Panc1 (cell line): Measurements from ENCODE around the gene KNSTRN. TPM values are rescaled to one million over a fixed set of nuclear protein-coding genes. Genes with fewer than 3 reads are reported as not detected.

Experiments
- ATAC-seq: fragments of 200-7000 bp; cut with Tn5 transposase; 2 replicates; pipeline ENCODE4 v1.9.1; 2020; ENCODE audit warnings: mild to moderate bottlenecking, moderate library complexity
- Bru-seq: library from RNA; stranded (reverse); fragments of 400-500 nt; gene quantifications from one replicate; lab custom pipeline; 2021; lab: Mats Ljungman, UMichigan
- BruChase-seq, 2 experiments: library from RNA; stranded (reverse); fragments of 400-500 nt; gene quantifications; one replicate each; lab custom pipeline; 2021; lab: Mats Ljungman, UMichigan
- BruUV-seq: library from RNA; stranded (reverse); fragments of 400-500 nt; replicated peaks from 2 replicates; lab custom pipeline; 2021; lab: Mats Ljungman, UMichigan
- CTCF ChIA-PET: fragments of 300-600 bp; sonication (Branson Sonifier 250); formaldehyde crosslinking; loops from one replicate; lab custom pipeline; 2022; ENCODE audit warnings: antibody characterized with exemption; lab: Charles Lee
- POLR2A ChIA-PET: fragments of 300-600 bp; sonication (Branson Sonifier 250); formaldehyde crosslinking; loops from one replicate; lab custom pipeline; 2022; ENCODE audit warnings: antibody characterized with exemption; lab: Charles Lee
- DNase-seq: peaks from one replicate; pipeline ENCODE4 v3.0.0-alpha.2; 2010; ENCODE audit warnings: low read depth, low spot score
- H3K27ac ChIP-seq: 2 replicates; pipeline ENCODE4 v1.5.1; 2011; ENCODE audit warnings: mild to moderate bottlenecking, low read length, inconsistent platforms
- H3K27me3 ChIP-seq: fragments of 200-500 bp; sonication (Bioruptor generic); 2 replicates; pipeline ENCODE4 v1.6.0; 2014; ENCODE audit warnings: low read length, inconsistent platforms; ENCODE audit not compliant: control insufficient read depth, insufficient read depth
- H3K36me3 ChIP-seq: fragments of 200-500 bp; sonication (Bioruptor generic); 2 replicates; pipeline ENCODE4 v1.5.1; 2014; ENCODE audit warnings: inconsistent platforms, mild to moderate bottlenecking, low read length, moderate library complexity; ENCODE audit not compliant: control insufficient read depth, insufficient read depth
- H3K4me1 ChIP-seq: 2 replicates; pipeline ENCODE4 v1.5.1; 2011; ENCODE audit warnings: inconsistent platforms, mild to moderate bottlenecking, low read length, moderate library complexity; ENCODE audit not compliant: control insufficient read depth, insufficient read depth
- H3K4me3 ChIP-seq, 2 experiments: 2 replicates each; pipeline ENCODE4 v1.5.1; 2011 to 2012; ENCODE audit warnings: low read depth in 2 of 2, low read length in 2 of 2, mild to moderate bottlenecking in 2 of 2, inconsistent platforms in 1 of 2, moderate library complexity in 1 of 2
- H3K9me3 ChIP-seq: fragments of 200-500 bp; sonication (Bioruptor generic); 2 replicates; pipeline ENCODE4 v1.5.1; 2014; ENCODE audit warnings: low read depth, mild to moderate bottlenecking, inconsistent platforms, low read length, moderate library complexity; ENCODE audit not compliant: control insufficient read depth, insufficient read depth
- POLR2AphosphoS5 ChIP-seq: IDR thresholded peaks from 2 replicates; pipeline ENCODE4 v1.6.1; 2012; ENCODE audit warnings: mild to moderate bottlenecking, low read depth, low read length, moderate library complexity
- SIN3A ChIP-seq: IDR thresholded peaks from 2 replicates; pipeline ENCODE4 v1.6.1; 2012; ENCODE audit warnings: low read depth, mild to moderate bottlenecking, low read length, moderate library complexity, borderline replicate concordance; ENCODE audit not compliant: insufficient read depth
- TCF7L2 ChIP-seq: IDR thresholded peaks from 2 replicates; pipeline ENCODE4 v1.6.1; 2011; ENCODE audit warnings: mild to moderate bottlenecking, low read depth, low read length, inconsistent platforms
- in situ Hi-C: cut with HindIII; loops from 2 replicates; pipeline ENCODE4 v1.10.0; 2016; ENCODE audit warnings: low sequenced_read_pairs, low pct_unique_long_range_greater_than_20kb
- intact Hi-C: fragments of 100-400 bp; cut with micrococcal nuclease; formaldehyde crosslinking; loops from one replicate; pipeline ENCODE4 v1.10.0; 2022; ENCODE audit not compliant: unreplicated experiment
- long read RNA-seq: library from polyadenylated mRNA; unstranded; transcript quantifications from one replicate; pipeline ENCODE4 v2.0.0, GENCODE V29; 2021; ENCODE audit not compliant: unreplicated experiment
- polyA plus RNA-seq: library from polyadenylated mRNA; unstranded; fragments of >200 nt; gene quantifications from one replicate; pipeline ENCODE4 v1.2.1, GENCODE V29; 2012; ENCODE audit warnings: missing spikeins; ENCODE audit not compliant: insufficient read length
- total RNA-seq: library from RNA; stranded (reverse); gene quantifications from one replicate; pipeline ENCODE4 v1.2.1, GENCODE V29; 2021; ENCODE audit not compliant: unreplicated experiment
- TF ChIP-seq, protein P1 (sequence below), 2 experiments: IDR thresholded peaks; 2 replicates each; pipeline ENCODE4 v1.6.1; 2011 to 2012; ENCODE audit warnings: low read depth in 2 of 2, control low read depth in 1 of 2, low read length in 1 of 2, mild to moderate bottlenecking in 1 of 2, moderate library complexity in 1 of 2; ENCODE audit not compliant: insufficient read depth in 1 of 2
- TF ChIP-seq, protein P2 (sequence below): fragments of 450-650 bp; IDR thresholded peaks from 2 replicates; pipeline ENCODE4 v1.5.1; 2017; ENCODE audit warnings: mild to moderate bottlenecking

Gene KNSTRN
- 74.6 TPM for total RNA-seq
- 27.8 TPM for polyA plus RNA-seq
- percentile 93 among the genes with signal in this experiment for Bru-seq, nascent RNA
- BruChase-seq, experiment 1, labeled RNA remaining after a 2-hour chase: percentile 93 among the genes with signal in this experiment
- percentile 95 among the genes with signal in this experiment for BruChase-seq, experiment 2, labeled RNA remaining after a 6-hour chase
- long read RNA-seq, transcript KNSTRN-201 (9 exons, 1,714 nt): major isoform, 41 of 68 reads
- long read RNA-seq, partial matches to known transcripts: 12 of 68 reads
- long read RNA-seq, other reads (novel, unspliced or antisense): 9 of 68 reads

DNA sequence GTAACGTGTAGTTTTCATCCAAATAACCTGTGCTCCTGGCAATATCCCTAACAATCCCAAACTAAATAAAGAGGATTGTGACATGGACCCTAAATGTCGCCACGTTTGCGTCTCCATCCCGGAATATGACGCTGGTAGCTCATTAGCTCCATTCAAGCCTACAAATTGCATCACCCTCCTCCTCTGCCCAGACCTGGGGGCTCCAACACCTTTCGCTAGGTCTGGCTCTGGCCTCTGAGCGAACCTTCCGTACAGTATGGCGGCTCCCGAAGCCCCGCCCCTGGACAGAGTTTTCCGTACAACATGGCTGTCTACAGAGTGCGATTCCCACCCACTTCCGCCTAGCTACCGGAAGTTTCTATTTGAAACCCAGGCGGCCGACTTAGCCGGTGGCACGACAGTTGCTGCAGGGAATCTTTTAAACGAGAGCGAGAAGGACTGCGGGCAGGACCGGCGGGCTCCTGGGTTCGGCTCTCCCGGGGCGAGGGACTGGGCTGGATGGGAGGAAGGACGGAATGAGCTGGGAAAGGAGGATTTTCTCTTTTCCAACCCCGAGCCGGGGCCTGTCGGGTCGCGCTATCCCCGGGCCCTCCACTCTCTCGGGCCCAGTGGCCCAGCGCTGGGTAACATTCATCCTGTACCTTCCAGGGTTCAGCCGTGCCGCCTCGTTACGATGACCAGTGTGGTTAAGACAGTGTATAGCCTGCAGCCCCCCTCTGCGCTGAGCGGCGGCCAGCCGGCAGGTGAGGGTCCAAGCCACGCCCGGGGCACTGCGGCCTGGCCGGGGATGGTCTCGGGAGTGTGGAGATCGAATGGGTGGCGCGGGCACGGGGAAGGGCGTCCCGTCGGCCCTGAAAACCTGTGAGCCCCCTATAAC lies at the start of gene KNSTRN:
TSS of gene KNSTRN (plus strand) at position 142 of the 877 bp plus-strand sequence. CDS start at position 257, 115 bp downstream.
- in situ Hi-C loops: no loop called here
- Histone ChIP-seq H3K4me3 (peak within 1 kb of the TSS; percentile 77 to 86), H3K27me3 (no peaks in the 10 kb centered on the region), H3K36me3 (peaks cover 22% of the 10 kb centered on the region), H3K4me1 (peaks cover 17% of the 10 kb centered on the region; the same call in 1 of the 2 replicates), H3K27ac (peak within 1 kb of the TSS; percentile 91), H3K9me3 (no peaks in the 10 kb centered on the region)
- intact Hi-C loops: no loop called here
- BruUV-seq: TSS peak; percentile 89
- ATAC-seq: peak; percentile 98
- DNase-seq: peak; percentile 69
- ChIA-PET CTCF (interaction anchor here (0.5 to 0.7 kb wide), 2 partner anchors 43 to 207 kb away, joined by 3 read pairs; no protein-coding TSS in a partner anchor), POLR2A (no interaction called here)
- TF ChIP-seq, protein P1, sequence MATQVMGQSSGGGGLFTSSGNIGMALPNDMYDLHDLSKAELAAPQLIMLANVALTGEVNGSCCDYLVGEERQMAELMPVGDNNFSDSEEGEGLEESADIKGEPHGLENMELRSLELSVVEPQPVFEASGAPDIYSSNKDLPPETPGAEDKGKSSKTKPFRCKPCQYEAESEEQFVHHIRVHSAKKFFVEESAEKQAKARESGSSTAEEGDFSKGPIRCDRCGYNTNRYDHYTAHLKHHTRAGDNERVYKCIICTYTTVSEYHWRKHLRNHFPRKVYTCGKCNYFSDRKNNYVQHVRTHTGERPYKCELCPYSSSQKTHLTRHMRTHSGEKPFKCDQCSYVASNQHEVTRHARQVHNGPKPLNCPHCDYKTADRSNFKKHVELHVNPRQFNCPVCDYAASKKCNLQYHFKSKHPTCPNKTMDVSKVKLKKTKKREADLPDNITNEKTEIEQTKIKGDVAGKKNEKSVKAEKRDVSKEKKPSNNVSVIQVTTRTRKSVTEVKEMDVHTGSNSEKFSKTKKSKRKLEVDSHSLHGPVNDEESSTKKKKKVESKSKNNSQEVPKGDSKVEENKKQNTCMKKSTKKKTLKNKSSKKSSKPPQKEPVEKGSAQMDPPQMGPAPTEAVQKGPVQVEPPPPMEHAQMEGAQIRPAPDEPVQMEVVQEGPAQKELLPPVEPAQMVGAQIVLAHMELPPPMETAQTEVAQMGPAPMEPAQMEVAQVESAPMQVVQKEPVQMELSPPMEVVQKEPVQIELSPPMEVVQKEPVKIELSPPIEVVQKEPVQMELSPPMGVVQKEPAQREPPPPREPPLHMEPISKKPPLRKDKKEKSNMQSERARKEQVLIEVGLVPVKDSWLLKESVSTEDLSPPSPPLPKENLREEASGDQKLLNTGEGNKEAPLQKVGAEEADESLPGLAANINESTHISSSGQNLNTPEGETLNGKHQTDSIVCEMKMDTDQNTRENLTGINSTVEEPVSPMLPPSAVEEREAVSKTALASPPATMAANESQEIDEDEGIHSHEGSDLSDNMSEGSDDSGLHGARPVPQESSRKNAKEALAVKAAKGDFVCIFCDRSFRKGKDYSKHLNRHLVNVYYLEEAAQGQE (IDR thresholded peaks at IDR 0.05; ENCODE audit: insufficient read depth in 1 of 2, low read depth in 2 of 2, low read length in 1 of 2): no peak
- TF ChIP-seq TCF7L2 (peak; percentile 90), POLR2AphosphoS5 (peak; percentile 84), SIN3A (peak; percentile 85; the same call in 1 of the 2 replicates)
- TF ChIP-seq, protein P2, sequence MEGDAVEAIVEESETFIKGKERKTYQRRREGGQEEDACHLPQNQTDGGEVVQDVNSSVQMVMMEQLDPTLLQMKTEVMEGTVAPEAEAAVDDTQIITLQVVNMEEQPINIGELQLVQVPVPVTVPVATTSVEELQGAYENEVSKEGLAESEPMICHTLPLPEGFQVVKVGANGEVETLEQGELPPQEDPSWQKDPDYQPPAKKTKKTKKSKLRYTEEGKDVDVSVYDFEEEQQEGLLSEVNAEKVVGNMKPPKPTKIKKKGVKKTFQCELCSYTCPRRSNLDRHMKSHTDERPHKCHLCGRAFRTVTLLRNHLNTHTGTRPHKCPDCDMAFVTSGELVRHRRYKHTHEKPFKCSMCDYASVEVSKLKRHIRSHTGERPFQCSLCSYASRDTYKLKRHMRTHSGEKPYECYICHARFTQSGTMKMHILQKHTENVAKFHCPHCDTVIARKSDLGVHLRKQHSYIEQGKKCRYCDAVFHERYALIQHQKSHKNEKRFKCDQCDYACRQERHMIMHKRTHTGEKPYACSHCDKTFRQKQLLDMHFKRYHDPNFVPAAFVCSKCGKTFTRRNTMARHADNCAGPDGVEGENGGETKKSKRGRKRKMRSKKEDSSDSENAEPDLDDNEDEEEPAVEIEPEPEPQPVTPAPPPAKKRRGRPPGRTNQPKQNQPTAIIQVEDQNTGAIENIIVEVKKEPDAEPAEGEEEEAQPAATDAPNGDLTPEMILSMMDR: no peak

- Histone ChIP-seq H3K36me3 (no peaks in the 10 kb centered on the region), H3K27ac (no peak overlapping the region), H3K27me3 (no peaks in the 10 kb centered on the region), H3K9me3 (no peaks in the 10 kb centered on the region), H3K4me1 (peaks cover 15% of the 10 kb centered on the region), H3K4me3 (no peak overlapping the region)
- in situ Hi-C loops: no loop called here
- POLR2A ChIA-PET: interaction anchor here (0.6 kb wide), 1 partner anchor 89 kb away, joined by 3 read pairs; no protein-coding TSS in a partner anchor
- no TSS peak for BruUV-seq
- intact Hi-C loops: no loop called here
- DNase-seq (no peak), ATAC-seq (no peak)
- TF ChIP-seq, protein P2: no peak
- TF ChIP-seq SIN3A: no peak
- TF ChIP-seq TCF7L2: no peak
- TF ChIP-seq, protein P1 (IDR thresholded peaks at IDR 0.05; ENCODE audit: insufficient read depth in 1 of 2, low read depth in 2 of 2, low read length in 1 of 2): no peak
- no peak; the same call in 1 of the 2 replicates for TF ChIP-seq POLR2AphosphoS5
- CTCF ChIA-PET: no interaction called here
Measured at GRCh38 chr15:40333922-40334492, 48.5 kb upstream of the KNSTRN start.
